NT2/D1 (cell line): ENCODE results near the gene NHSL1.

Source experiments
- DNase-seq: peaks from one replicate; pipeline ENCODE4 v3.0.0-alpha.2; 2011; ENCODE audit warnings: low read depth, low spot score
- H3K27me3 ChIP-seq: 2 replicates; pipeline ENCODE4 v1.6.0; 2011; ENCODE audit warnings: mild to moderate bottlenecking; ENCODE audit not compliant: insufficient read length, insufficient read depth
- H3K36me3 ChIP-seq: 2 replicates; pipeline ENCODE4 v1.6.1; 2011; ENCODE audit warnings: mild to moderate bottlenecking, low read length, mixed read lengths; ENCODE audit not compliant: insufficient read depth, insufficient read length
- H3K4me1 ChIP-seq: 2 replicates; pipeline ENCODE4 v1.5.1; 2011; ENCODE audit not compliant: insufficient read depth, insufficient read length
- H3K4me3 ChIP-seq: 2 replicates; pipeline ENCODE4 v1.5.1; 2011; ENCODE audit warnings: low read depth; ENCODE audit not compliant: insufficient read length
- H3K9ac ChIP-seq: 2 replicates; pipeline ENCODE4 v1.6.0; 2011; ENCODE audit warnings: low read depth; ENCODE audit not compliant: insufficient read length
- H3K9me3 ChIP-seq: 2 replicates; pipeline ENCODE4 v1.5.1; 2011; ENCODE audit warnings: mild to moderate bottlenecking, low read length; ENCODE audit not compliant: insufficient read depth
- SUZ12 ChIP-seq: IDR thresholded peaks from 2 replicates; pipeline ENCODE4 v1.6.1; 2011; ENCODE audit not compliant: insufficient read length, insufficient read depth; ENCODE audit errors: extremely low read depth
- YY1 ChIP-seq: IDR thresholded peaks from 2 replicates; pipeline ENCODE4 v1.6.1; 2011; ENCODE audit not compliant: insufficient read length, insufficient read depth
- ZNF274 ChIP-seq: IDR thresholded peaks from 2 replicates; pipeline ENCODE4 v1.6.1; 2011; ENCODE audit warnings: mild to moderate bottlenecking, low read depth, low read length

The NHSL1 gene

GRCh38 chr6:138421608-138422007, 77.7 kb downstream of the NHSL1 start:
- Histone ChIP-seq H3K36me3 (peaks cover 52% of the 10 kb centered on the region), H3K9ac (no peak overlapping the region), H3K4me1 (no peaks in the 10 kb centered on the region), H3K27me3 (no peaks in the 10 kb centered on the region), H3K9me3 (no peaks in the 10 kb centered on the region), H3K4me3 (no peak overlapping the region)
- DNase-seq, result no peak
- TF ChIP-seq SUZ12 (no peak), ZNF274 (no peak), YY1 (no peak)

- DNase-seq, result no peak
- TF ChIP-seq YY1 (no peak), SUZ12 (no peak), ZNF274 (no peak)
- H3K9ac ChIP-seq, result no peak overlapping the region
Observed at GRCh38 chr6:138421089-138421488, 78.2 kb downstream of the NHSL1 start.

GRCh38 chr6:138420356-138420755, 78.9 kb downstream of the NHSL1 start:
- Histone ChIP-seq H3K36me3 (peaks cover 51% of the 10 kb centered on the region), H3K4me3 (no peak overlapping the region), H3K4me1 (no peaks in the 10 kb centered on the region), H3K9me3 (no peaks in the 10 kb centered on the region), H3K27me3 (no peaks in the 10 kb centered on the region), H3K9ac (no peak overlapping the region)
- no peak for TF ChIP-seq YY1
- no peak for TF ChIP-seq ZNF274
- TF ChIP-seq SUZ12, result no peak
- no peak for DNase-seq

More at GRCh38 chr6:138421089-138421488, 78.2 kb downstream of the NHSL1 start:
- Histone ChIP-seq H3K9me3 (no peaks in the 10 kb centered on the region), H3K4me1 (no peaks in the 10 kb centered on the region), H3K36me3 (peaks cover 49% of the 10 kb centered on the region), H3K27me3 (no peaks in the 10 kb centered on the region), H3K4me3 (no peak overlapping the region)

- no peaks in the 10 kb centered on the region for H3K4me1 ChIP-seq
- no peaks in the 10 kb centered on the region for H3K27me3 ChIP-seq
- H3K9ac ChIP-seq, result no peak overlapping the region
- TF ChIP-seq ZNF274 (no peak), YY1 (no peak), SUZ12 (no peak)
- peaks cover 56% of the 10 kb centered on the region for H3K36me3 ChIP-seq
- no peaks in the 10 kb centered on the region for H3K9me3 ChIP-seq
- H3K4me3 ChIP-seq, result no peak overlapping the region
- no peak for DNase-seq
Observed at GRCh38 chr6:138419766-138420165, 79.5 kb downstream of the NHSL1 start.

- H3K4me1 ChIP-seq, result no peaks in the 10 kb centered on the region
- DNase-seq, result no peak
- H3K9me3 ChIP-seq, result no peaks in the 10 kb centered on the region
- TF ChIP-seq ZNF274 (no peak), SUZ12 (no peak), YY1 (no peak)
- H3K27me3 ChIP-seq, result no peaks in the 10 kb centered on the region
- no peak overlapping the region for H3K4me3 ChIP-seq
- H3K36me3 ChIP-seq, result peaks cover 56% of the 10 kb centered on the region
- no peak overlapping the region for H3K9ac ChIP-seq
Observed at GRCh38 chr6:138418118-138418742, 81.1 kb downstream of the NHSL1 start.

GRCh38 chr6:138417493-138418117, 81.7 kb downstream of the NHSL1 start:
- peaks cover 58% of the 10 kb centered on the region for H3K36me3 ChIP-seq
- no peaks in the 10 kb centered on the region for H3K27me3 ChIP-seq
- H3K4me3 ChIP-seq, result no peak overlapping the region
- TF ChIP-seq ZNF274 (no peak), YY1 (no peak), SUZ12 (no peak)
- H3K9ac ChIP-seq, result no peak overlapping the region
- no peaks in the 10 kb centered on the region for H3K4me1 ChIP-seq
- DNase-seq, result no peak
- H3K9me3 ChIP-seq, result no peaks in the 10 kb centered on the region

- no peak for DNase-seq
- peaks cover 60% of the 10 kb centered on the region for H3K36me3 ChIP-seq
- no peak overlapping the region for H3K4me3 ChIP-seq
- H3K9me3 ChIP-seq, result no peaks in the 10 kb centered on the region
- H3K4me1 ChIP-seq, result no peaks in the 10 kb centered on the region
- no peak overlapping the region for H3K9ac ChIP-seq
- TF ChIP-seq SUZ12 (no peak), YY1 (no peak), ZNF274 (no peak)
- no peaks in the 10 kb centered on the region for H3K27me3 ChIP-seq
Observed at GRCh38 chr6:138416206-138416605, 83.1 kb downstream of the NHSL1 start.
